Natural killer cell (primary cell): ENCODE results near the gene EHBP1L1. TPM values are rescaled to one million over a fixed set of nuclear protein-coding genes. Genes with fewer than 3 reads are reported as not detected.

ENCODE experiments used
- ATAC-seq, 3 donors: fragments of 150-1000 bp in 2 of 3; fragments of 200-7000 bp in 1 of 3; cut with Tn5 transposase; 1 replicate in 1 of 3; 2 replicates in 2 of 3; pipeline ENCODE4 v1.10.0; 2021; ENCODE audit warnings: mild to moderate bottlenecking in 2 of 3, moderate library complexity in 2 of 3
- DNase-seq, 2 donors: peaks; one replicate each; pipeline versions ENCODE4 v3.0.0 to v3.0.0-alpha.2; 2013 to 2021; ENCODE audit warnings: mixed read lengths in 1 of 2
- H3K27ac ChIP-seq: one replicate; pipeline ENCODE4 v1.5.1; 2013; ENCODE audit warnings: mild to moderate bottlenecking, low read length
- H3K27me3 ChIP-seq: one replicate; pipeline ENCODE4 v1.6.1; 2013; ENCODE audit warnings: low read length; ENCODE audit not compliant: control insufficient read depth, insufficient read depth
- H3K36me3 ChIP-seq: one replicate; pipeline ENCODE4 v1.6.1; 2013; ENCODE audit warnings: low read length; ENCODE audit not compliant: control insufficient read depth, insufficient read depth
- H3K4me1 ChIP-seq: one replicate; pipeline ENCODE4 v1.6.1; 2013; ENCODE audit warnings: low read length; ENCODE audit not compliant: control insufficient read depth, insufficient read depth
- H3K4me3 ChIP-seq: one replicate; pipeline ENCODE4 v1.5.1; 2013; ENCODE audit warnings: low read length
- H3K9me3 ChIP-seq: one replicate; pipeline ENCODE4 v1.6.1; 2013; ENCODE audit warnings: low read length; ENCODE audit not compliant: control insufficient read depth, insufficient read depth
- H3K27ac Mint-ChIP-seq, 2 donors: one replicate each; pipeline ENCODE4 v1.8.0; 2022; ENCODE audit warnings: mild to moderate bottlenecking in 2 of 2, mixed read lengths in 2 of 2, moderate library complexity in 1 of 2
- H3K27me3 Mint-ChIP-seq, 2 donors: one replicate each; pipeline ENCODE4 v1.8.0; 2022; ENCODE audit warnings: low read depth in 2 of 2, mixed read lengths in 2 of 2
- H3K36me3 Mint-ChIP-seq: one replicate; pipeline ENCODE4 v1.8.0; 2022; ENCODE audit warnings: mixed read lengths
- H3K4me1 Mint-ChIP-seq, 2 donors: one replicate each; pipeline ENCODE4 v1.8.0; 2022; ENCODE audit warnings: mixed read lengths in 2 of 2
- H3K4me3 Mint-ChIP-seq: one replicate; pipeline ENCODE4 v1.8.0; 2022; ENCODE audit warnings: mild to moderate bottlenecking, moderate library complexity, mixed read lengths
- H3K9me3 Mint-ChIP-seq, 2 donors: one replicate each; pipeline ENCODE4 v1.8.0; 2022; ENCODE audit warnings: mixed read lengths in 2 of 2
- WGBS: methylation state at CpG from one replicate; pipeline ENCODE4 v1.1.7; 2013; ENCODE audit warnings: missing lambda C conversion rate; ENCODE audit not compliant: insufficient coverage; 5-methylcytosine and 5-hydroxymethylcytosine counted together
- intact Hi-C: fragments of 100-400 bp; cut with micrococcal nuclease; formaldehyde crosslinking; loops from one replicate; pipeline ENCODE4 v1.14.2; 2022
- total RNA-seq, 4 donors: library from RNA; stranded (reverse); fragments of 120-200 nt in 1 of 4; gene quantifications; one replicate each; pipeline versions ENCODE4 v1.2.3 to v1.2.4, GENCODE V29; 2013 to 2022
- TF ChIP-seq, protein P1 (sequence below): fragments of 200-600 bp; IDR thresholded peaks from one replicate; pipeline ENCODE4 v1.8.0; 2022; ENCODE audit warnings: antibody characterized with exemption

Gene EHBP1L1
- total RNA-seq, 3 donors from 2014 or later (not counting 1 experiment from before 2014, with no cell fraction given) = 129 to 137 (median 135) TPM

DNA sequence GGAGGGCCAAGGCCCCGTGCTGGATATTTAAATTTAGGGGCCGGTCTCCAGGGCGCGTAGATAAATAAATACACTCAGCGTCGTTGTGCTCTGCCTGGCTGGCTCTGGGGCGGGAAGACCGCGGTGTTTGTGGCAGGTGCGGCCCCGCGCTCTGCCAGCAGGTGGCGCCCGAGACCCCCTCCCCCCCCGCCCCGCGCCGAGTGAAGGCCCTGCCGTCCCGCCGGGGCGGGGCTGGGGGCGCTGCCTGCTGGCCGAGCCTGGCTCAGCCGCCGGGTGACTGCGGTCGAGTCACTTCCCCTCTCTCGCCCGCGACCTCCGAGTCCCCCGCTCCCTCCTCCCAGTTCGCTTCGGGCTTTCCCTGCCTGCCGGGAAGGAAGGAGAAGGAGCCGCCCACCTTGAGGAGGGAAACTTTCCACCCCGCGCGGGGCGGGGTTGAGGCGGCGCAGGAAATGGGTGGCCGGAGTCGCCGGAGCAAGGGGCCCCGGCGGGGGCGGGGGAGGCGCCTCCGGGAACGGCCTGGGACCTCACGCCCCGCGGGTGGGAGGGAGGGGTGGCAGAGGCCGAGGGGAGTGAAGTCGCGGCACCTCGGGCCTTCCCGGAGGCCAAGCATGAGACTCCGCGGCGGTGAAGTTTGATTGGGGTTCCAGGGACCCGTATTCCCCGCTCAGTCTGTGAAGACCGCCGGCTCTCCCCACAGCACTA, 1.6 kb upstream of the EHBP1L1 start:
- Histone ChIP-seq H3K27ac (peak overlapping the region; percentile 91), H3K36me3 (peaks cover 6% of the 10 kb centered on the region), H3K4me3 (peak overlapping the region; percentile 55), H3K27me3 (no peaks in the 10 kb centered on the region), H3K4me1 (peaks cover 72% of the 10 kb centered on the region), H3K9me3 (no peaks in the 10 kb centered on the region)
- peak; percentile 30 to 64 (median 46) for ATAC-seq
- WGBS = under 1% methylated on average over 66 of the region's 67 CpGs
- Mint-ChIP-seq H3K4me3 (peak overlapping the region; percentile 95), H3K27ac (peak overlapping the region; percentile 97 to 99), H3K4me1 (peaks cover 64 to 89% of the 10 kb centered on the region in 2 donors), H3K36me3 (no peaks in the 10 kb centered on the region), H3K27me3 (no peaks in the 10 kb centered on the region), H3K9me3 (no peaks in the 10 kb centered on the region)
- TF ChIP-seq, protein P1, sequence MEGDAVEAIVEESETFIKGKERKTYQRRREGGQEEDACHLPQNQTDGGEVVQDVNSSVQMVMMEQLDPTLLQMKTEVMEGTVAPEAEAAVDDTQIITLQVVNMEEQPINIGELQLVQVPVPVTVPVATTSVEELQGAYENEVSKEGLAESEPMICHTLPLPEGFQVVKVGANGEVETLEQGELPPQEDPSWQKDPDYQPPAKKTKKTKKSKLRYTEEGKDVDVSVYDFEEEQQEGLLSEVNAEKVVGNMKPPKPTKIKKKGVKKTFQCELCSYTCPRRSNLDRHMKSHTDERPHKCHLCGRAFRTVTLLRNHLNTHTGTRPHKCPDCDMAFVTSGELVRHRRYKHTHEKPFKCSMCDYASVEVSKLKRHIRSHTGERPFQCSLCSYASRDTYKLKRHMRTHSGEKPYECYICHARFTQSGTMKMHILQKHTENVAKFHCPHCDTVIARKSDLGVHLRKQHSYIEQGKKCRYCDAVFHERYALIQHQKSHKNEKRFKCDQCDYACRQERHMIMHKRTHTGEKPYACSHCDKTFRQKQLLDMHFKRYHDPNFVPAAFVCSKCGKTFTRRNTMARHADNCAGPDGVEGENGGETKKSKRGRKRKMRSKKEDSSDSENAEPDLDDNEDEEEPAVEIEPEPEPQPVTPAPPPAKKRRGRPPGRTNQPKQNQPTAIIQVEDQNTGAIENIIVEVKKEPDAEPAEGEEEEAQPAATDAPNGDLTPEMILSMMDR = peak; percentile 79
- intact Hi-C loops = loop anchor here (1.0 to 5.0 kb wide), 4 partner anchors 34 to 187 kb away; partner anchors contain the start of genes FRMD8, MAP3K11 and PCNX3
- peak; percentile 85 to 93 for DNase-seq

DNA sequence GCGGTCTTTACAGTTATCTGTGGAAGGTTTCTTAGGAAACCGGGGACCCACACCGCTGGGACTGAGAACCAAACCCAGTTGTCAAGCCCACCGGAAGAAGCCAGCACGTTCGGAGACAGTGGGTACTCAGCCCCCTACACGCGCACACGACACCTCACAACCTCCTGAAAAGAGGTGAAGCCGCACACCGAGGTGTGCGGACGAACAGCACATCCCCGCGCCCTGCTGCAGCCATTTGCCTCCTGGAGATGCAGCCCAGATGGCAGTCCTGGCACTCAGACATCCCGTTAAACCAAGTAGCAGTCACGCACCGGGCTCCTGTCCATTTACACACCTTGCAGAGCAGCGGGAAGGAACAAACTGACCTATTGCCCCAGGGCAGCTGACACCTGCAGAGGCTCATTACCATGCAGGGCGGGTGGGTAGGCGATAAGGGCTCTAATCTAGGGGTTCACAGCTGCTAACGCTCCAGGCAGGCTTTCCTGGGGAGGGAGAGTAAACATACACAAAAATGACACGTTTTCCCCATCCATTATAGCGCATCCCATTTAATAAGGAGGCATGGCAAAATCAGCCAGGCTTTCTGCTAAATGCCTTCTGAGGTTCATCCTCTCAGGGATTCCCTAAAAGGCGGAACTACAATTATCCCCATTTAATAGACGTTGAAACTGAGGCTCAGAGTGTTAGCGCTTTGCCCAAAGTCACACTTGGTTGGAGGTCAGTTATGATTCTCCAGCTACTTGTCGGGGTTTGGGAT, 864 bp upstream of the EHBP1L1 start:
- Histone ChIP-seq H3K36me3 (peaks cover 13% of the 10 kb centered on the region), H3K4me3 (peak overlapping the region; percentile 55)

DNA sequence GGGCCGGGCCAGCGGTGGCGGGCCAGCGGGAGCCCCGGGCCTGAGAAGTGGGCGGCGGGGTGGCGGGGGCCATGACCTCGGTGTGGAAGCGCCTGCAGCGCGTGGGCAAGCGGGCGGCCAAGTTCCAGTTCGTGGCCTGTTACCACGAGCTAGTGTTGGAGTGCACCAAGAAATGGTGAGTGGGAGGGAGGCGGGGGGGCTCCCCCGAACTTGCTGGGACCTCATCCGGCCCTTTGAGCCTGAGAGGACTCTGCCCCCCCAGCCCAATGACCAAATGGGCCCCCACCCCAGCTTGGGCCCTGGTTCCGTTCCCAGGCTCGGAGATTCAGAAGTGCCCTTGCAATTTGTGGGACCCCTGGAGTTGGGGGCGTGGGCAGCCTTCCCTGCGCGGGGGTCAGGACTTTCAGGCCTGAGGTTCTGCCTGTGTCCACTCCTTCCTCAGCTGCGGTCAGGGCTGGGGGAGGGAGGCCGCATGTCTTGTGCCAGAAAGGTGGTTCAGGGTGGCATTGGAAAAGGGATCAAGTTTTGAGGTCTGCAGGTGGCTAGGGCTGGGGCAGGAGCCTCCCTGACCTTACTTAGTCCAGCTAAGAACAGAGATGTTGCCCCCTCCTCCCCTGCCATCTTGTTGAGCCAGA, 496 bp downstream of the EHBP1L1 start:
- intact Hi-C loops = no loop called here
- H3K36me3 Mint-ChIP-seq = no peaks in the 10 kb centered on the region
- no peaks in the 10 kb centered on the region for H3K27me3 ChIP-seq
- WGBS = 2% methylated on average over 26 of the region's 26 CpGs
- no peaks in the 10 kb centered on the region for H3K9me3 Mint-ChIP-seq
- peaks cover 27% of the 10 kb centered on the region for H3K36me3 ChIP-seq
- ATAC-seq (no peak), DNase-seq (no peak)
- peaks cover 43 to 69% of the 10 kb centered on the region in 2 donors for H3K4me1 Mint-ChIP-seq
- no peaks in the 10 kb centered on the region for H3K27me3 Mint-ChIP-seq
- peak overlapping the region; percentile 81 for H3K4me3 Mint-ChIP-seq
- peaks cover 57% of the 10 kb centered on the region for H3K4me1 ChIP-seq
- TF ChIP-seq, protein P1 = no peak
- peak overlapping the region; percentile 56 to 71 for H3K27ac Mint-ChIP-seq
- peak overlapping the region; percentile 83 for H3K27ac ChIP-seq
- H3K4me3 ChIP-seq = peak overlapping the region; percentile 68
- H3K9me3 ChIP-seq = no peaks in the 10 kb centered on the region

More for the DNA sequence above, 864 bp upstream of the EHBP1L1 start:
- no peak for ATAC-seq
- Mint-ChIP-seq H3K4me1 (peaks cover 57 to 83% of the 10 kb centered on the region in 2 donors), H3K27me3 (no peaks in the 10 kb centered on the region), H3K9me3 (no peaks in the 10 kb centered on the region), H3K27ac (peak overlapping the region; percentile 97 to 99), H3K36me3 (no peaks in the 10 kb centered on the region), H3K4me3 (peak overlapping the region; percentile 91)
- TF ChIP-seq, protein P1 = no peak
- Histone ChIP-seq H3K27ac (peak overlapping the region; percentile 83), H3K9me3 (no peaks in the 10 kb centered on the region), H3K4me1 (peaks cover 67% of the 10 kb centered on the region), H3K27me3 (no peaks in the 10 kb centered on the region)
- 3% methylated on average over 28 of the region's 28 CpGs for WGBS
- intact Hi-C loops = loop anchor here (1.0 to 5.0 kb wide), 5 partner anchors 13 to 188 kb away; partner anchors contain the start of genes FRMD8, MAP3K11 and PCNX3
- peak in 1 of 2 donors; percentile 78 for DNase-seq
